ENCODE data around the gene OR4Q2.

The OR4Q2 gene

GRCh38 chr14:19993438-19993837 lies 8.5 kb upstream of the OR4Q2 start:
- Histone ChIP-seq H3K36me3 (ENCODE audit: control insufficient read depth in 1 of 2, insufficient read depth in 2 of 2, low read length in 2 of 2) (no peaks in the 10 kb centered on the region), H2BK5ac (ENCODE audit: low read depth, low read length, poor library complexity) (no peak overlapping the region)
- no CpG with 5 or more reads among the region's 2 CpGs for WGBS (ENCODE audit: extremely low coverage, insufficient coverage, insufficient read length)

GRCh38 chr14:20002319-20002718 lies 356 bp downstream of the OR4Q2 start:
- H3K9me3 ChIP-seq (ENCODE audit: insufficient read depth, low read depth, low read length): peaks cover 8% of the 10 kb centered on the region
- H3K9ac ChIP-seq (ENCODE audit: low read length): no peak overlapping the region
- WGBS (ENCODE audit: extremely low coverage, insufficient coverage, insufficient read length): no CpG with 5 or more reads among the region's 7 CpGs
- no peaks in the 10 kb centered on the region for H3K4me1 ChIP-seq (ENCODE audit: control insufficient read depth in 1 of 2, insufficient read depth in 2 of 2, low read length in 2 of 2)
- no peak overlapping the region for H4K8ac ChIP-seq (ENCODE audit: low read depth, low read length)
- no peak overlapping the region for H4K12ac ChIP-seq (ENCODE audit: low read depth, low read length)
- no peaks in the 10 kb centered on the region for H3K36me3 ChIP-seq (ENCODE audit: control insufficient read depth in 1 of 2, insufficient read depth in 2 of 2, low read length in 2 of 2)
- no peak overlapping the region for H3K14ac ChIP-seq (ENCODE audit: low read length)
- no peak overlapping the region for H4K91ac ChIP-seq (ENCODE audit: low read depth, low read length)
- H2BK120ac ChIP-seq (ENCODE audit: insufficient read depth, low read length, poor library complexity): no peak overlapping the region
- H3K4me3 ChIP-seq (ENCODE audit: low read depth, low read length): no peak overlapping the region
- no peak overlapping the region for H2AFZ ChIP-seq (ENCODE audit: insufficient read depth, low read length, poor library complexity)
- H3K4ac ChIP-seq (ENCODE audit: low read depth, low read length): no peak overlapping the region
- H3K23ac ChIP-seq (ENCODE audit: low read length): no peak overlapping the region
- H3K18ac ChIP-seq (ENCODE audit: low read length): no peak overlapping the region
- H3K79me1 ChIP-seq (ENCODE audit: low read length): no peaks in the 10 kb centered on the region
- H3K4me2 ChIP-seq (ENCODE audit: low read length): no peak overlapping the region
- no peaks in the 10 kb centered on the region for H3K79me2 ChIP-seq (ENCODE audit: control insufficient read depth, insufficient read depth, low read length, poor library complexity)
- no peak overlapping the region for H3K27ac ChIP-seq (ENCODE audit: low read depth, low read length)
- H2BK12ac ChIP-seq (ENCODE audit: low read length): no peak overlapping the region
- DNase-seq: no peak
- no peak overlapping the region for H2AK5ac ChIP-seq (ENCODE audit: low read length)
- H2BK5ac ChIP-seq (ENCODE audit: low read depth, low read length, poor library complexity): no peak overlapping the region
- H3K27me3 ChIP-seq (ENCODE audit: insufficient read depth, low read length): no peaks in the 10 kb centered on the region

More at GRCh38 chr14:19993438-19993837, 8.5 kb upstream of the OR4Q2 start:
- Histone ChIP-seq H4K91ac (ENCODE audit: low read depth, low read length) (no peak overlapping the region), H3K9me3 (ENCODE audit: insufficient read depth, low read depth, low read length) (peaks cover 5% of the 10 kb centered on the region), H3K23ac (ENCODE audit: low read length) (no peak overlapping the region), H3K14ac (ENCODE audit: low read length) (no peak overlapping the region), H4K12ac (ENCODE audit: low read depth, low read length) (no peak overlapping the region), H4K8ac (ENCODE audit: low read depth, low read length) (no peak overlapping the region), H2AFZ (ENCODE audit: insufficient read depth, low read length, poor library complexity) (no peak overlapping the region), H3K27ac (ENCODE audit: low read depth, low read length) (no peak overlapping the region), H3K4me3 (ENCODE audit: low read depth, low read length) (no peak overlapping the region), H2AK5ac (ENCODE audit: low read length) (no peak overlapping the region), H3K4ac (ENCODE audit: low read depth, low read length) (no peak overlapping the region), H3K4me1 (ENCODE audit: control insufficient read depth in 1 of 2, insufficient read depth in 2 of 2, low read length in 2 of 2) (no peaks in the 10 kb centered on the region), H3K18ac (ENCODE audit: low read length) (no peak overlapping the region), H3K27me3 (ENCODE audit: insufficient read depth, low read length) (no peaks in the 10 kb centered on the region), H3K79me1 (ENCODE audit: low read length) (no peaks in the 10 kb centered on the region), H2BK12ac (ENCODE audit: low read length) (no peak overlapping the region), H2BK120ac (ENCODE audit: insufficient read depth, low read length, poor library complexity) (no peak overlapping the region), H3K9ac (ENCODE audit: low read length) (no peak overlapping the region), H3K4me2 (ENCODE audit: low read length) (no peak overlapping the region), H3K79me2 (ENCODE audit: control insufficient read depth, insufficient read depth, low read length, poor library complexity) (no peaks in the 10 kb centered on the region)
- no peak for DNase-seq

- no peaks in the 10 kb centered on the region for H3K4me1 ChIP-seq (ENCODE audit: control insufficient read depth in 1 of 2, insufficient read depth in 2 of 2, low read length in 2 of 2)
- H4K91ac ChIP-seq (ENCODE audit: low read depth, low read length): no peak overlapping the region
- no peaks in the 10 kb centered on the region for H3K27me3 ChIP-seq (ENCODE audit: insufficient read depth, low read length)
- H3K18ac ChIP-seq (ENCODE audit: low read length): no peak overlapping the region
- no peak overlapping the region for H3K23ac ChIP-seq (ENCODE audit: low read length)
- no peak overlapping the region for H2BK5ac ChIP-seq (ENCODE audit: low read depth, low read length, poor library complexity)
- H3K4ac ChIP-seq (ENCODE audit: low read depth, low read length): no peak overlapping the region
- H2AFZ ChIP-seq (ENCODE audit: insufficient read depth, low read length, poor library complexity): no peak overlapping the region
- no peak overlapping the region for H3K9ac ChIP-seq (ENCODE audit: low read length)
- H3K9me3 ChIP-seq (ENCODE audit: insufficient read depth, low read depth, low read length): peaks cover 5% of the 10 kb centered on the region
- no peak overlapping the region for H3K14ac ChIP-seq (ENCODE audit: low read length)
- no peak overlapping the region for H3K4me2 ChIP-seq (ENCODE audit: low read length)
- no peak overlapping the region for H2BK120ac ChIP-seq (ENCODE audit: insufficient read depth, low read length, poor library complexity)
- H3K79me1 ChIP-seq (ENCODE audit: low read length): no peaks in the 10 kb centered on the region
- no peak for DNase-seq
- no peak overlapping the region for H2AK5ac ChIP-seq (ENCODE audit: low read length)
- H3K27ac ChIP-seq (ENCODE audit: low read depth, low read length): no peak overlapping the region
- no peak overlapping the region for H4K8ac ChIP-seq (ENCODE audit: low read depth, low read length)
- no peaks in the 10 kb centered on the region for H3K36me3 ChIP-seq (ENCODE audit: control insufficient read depth in 1 of 2, insufficient read depth in 2 of 2, low read length in 2 of 2)
- no peak overlapping the region for H3K4me3 ChIP-seq (ENCODE audit: low read depth, low read length)
- no peak overlapping the region for H4K12ac ChIP-seq (ENCODE audit: low read depth, low read length)
- no peaks in the 10 kb centered on the region for H3K79me2 ChIP-seq (ENCODE audit: control insufficient read depth, insufficient read depth, low read length, poor library complexity)
- no peak overlapping the region for H2BK12ac ChIP-seq (ENCODE audit: low read length)
Measured at GRCh38 chr14:20008156-20008555, 6.2 kb downstream of the OR4Q2 start.

GRCh38 chr14:20019257-20019865 lies 17.4 kb downstream of the OR4Q2 start, which contains the start of gene OR4K14:
Gene OR4K14 (minus strand): TSS chr14:20019307. CDS start chr14:20015193, 4,114 bp downstream.
- Histone ChIP-seq H4K8ac (ENCODE audit: low read depth, low read length) (no peak within 1 kb of the TSS), H4K12ac (ENCODE audit: low read depth, low read length) (no peak within 1 kb of the TSS), H3K9ac (ENCODE audit: low read length) (no peak within 1 kb of the TSS), H2AFZ (ENCODE audit: insufficient read depth, low read length, poor library complexity) (no peak within 1 kb of the TSS), H3K79me2 (ENCODE audit: control insufficient read depth, insufficient read depth, low read length, poor library complexity) (no peaks in the 10 kb centered on the region), H2BK12ac (ENCODE audit: low read length) (no peak within 1 kb of the TSS), H3K9me3 (ENCODE audit: insufficient read depth, low read depth, low read length) (peaks cover 8% of the 10 kb centered on the region), H3K18ac (ENCODE audit: low read length) (no peak within 1 kb of the TSS), H3K4me3 (ENCODE audit: low read depth, low read length) (no peak within 1 kb of the TSS), H2BK5ac (ENCODE audit: low read depth, low read length, poor library complexity) (no peak within 1 kb of the TSS), H3K23ac (ENCODE audit: low read length) (no peak within 1 kb of the TSS), H3K14ac (ENCODE audit: low read length) (no peak within 1 kb of the TSS), H3K4me1 (ENCODE audit: control insufficient read depth in 1 of 2, insufficient read depth in 2 of 2, low read length in 2 of 2) (no peaks in the 10 kb centered on the region), H3K4me2 (ENCODE audit: low read length) (no peak within 1 kb of the TSS), H3K27ac (ENCODE audit: low read depth, low read length) (no peak within 1 kb of the TSS), H3K4ac (ENCODE audit: low read depth, low read length) (no peak within 1 kb of the TSS), H4K91ac (ENCODE audit: low read depth, low read length) (no peak within 1 kb of the TSS), H2BK120ac (ENCODE audit: insufficient read depth, low read length, poor library complexity) (no peak within 1 kb of the TSS), H3K79me1 (ENCODE audit: low read length) (no peaks in the 10 kb centered on the region), H2AK5ac (ENCODE audit: low read length) (no peak within 1 kb of the TSS), H3K36me3 (ENCODE audit: control insufficient read depth in 1 of 2, insufficient read depth in 2 of 2, low read length in 2 of 2) (no peaks in the 10 kb centered on the region), H3K27me3 (ENCODE audit: insufficient read depth, low read length) (no peaks in the 10 kb centered on the region)
- DNase-seq: no peak
- WGBS (ENCODE audit: extremely low coverage, insufficient coverage, insufficient read length): no CpG with 5 or more reads among the region's 2 CpGs
